ENCODE results near the gene CCR9. TPM values are rescaled to one million over a fixed set of nuclear protein-coding genes. Genes with fewer than 3 reads are reported as not detected.

CCR9 gene
- total and polyA plus RNA-seq, 10 of the 15 experiments (the other 5 are each of a cell fraction or from before 2014, with no cell fraction given): 0.05 to 3.9 (median 2.4) TPM

GRCh38 chr3:45940004-45940780, 53.8 kb downstream of the CCR9 start (continued):
- no peak for TF ChIP-seq TCF12 (IDR thresholded peaks at IDR 0.05; ENCODE audit: low read depth, low read length)

GRCh38 chr3:45940781-45941365, 54.5 kb downstream of the CCR9 start:
- no peak for FAIRE-seq
- Histone ChIP-seq H4K20me1 (ENCODE audit: control insufficient read depth, insufficient read depth) (no peaks in the 10 kb centered on the region), H3K9me3 (replicated peaks; ENCODE audit: control insufficient read depth, insufficient read depth, low read length) (no peaks in the 10 kb centered on the region; the same call in 2 of the 3 replicates), H3K4me2 (ENCODE audit: control insufficient read depth, insufficient read depth) (no peak overlapping the region), H3K4me1 (ENCODE audit: control insufficient read depth, insufficient read depth, low read length) (peaks cover 7% of the 10 kb centered on the region), H3K79me2 (ENCODE audit: control insufficient read depth, insufficient read depth, low read length) (no peaks in the 10 kb centered on the region), H3K4me3 (no peak overlapping the region), H3K9ac (ENCODE audit: control insufficient read depth, insufficient read depth, low read length) (no peak overlapping the region), H3K27me3 (replicated peaks in 1 of 2; ENCODE audit: control insufficient read depth in 2 of 2, insufficient read depth in 2 of 2, low read length in 1 of 2) (no peaks in the 10 kb centered on the region), H3K36me3 (ENCODE audit: control insufficient read depth in 2 of 2, insufficient read depth in 2 of 2, low read length in 1 of 2) (peaks cover 1 to 4% of the 10 kb centered on the region in 2 experiments; a peak in 3 of 4 replicates), H3K27ac (ENCODE audit: control insufficient read depth, insufficient read depth) (no peak overlapping the region), H2AFZ (ENCODE audit: control insufficient read depth, low read depth, low read length) (no peak overlapping the region)
- ChIA-PET POLR2A (interaction anchor here (4.5 kb wide), 1 partner anchor 136 kb away, joined by 29 read pairs; no protein-coding TSS in a partner anchor), RAD21 (ENCODE audit: unreplicated experiment) (interaction anchor here (0.6 to 6.8 kb wide), 11 partner anchors 12 to 900 kb away, joined by 3 to 213 read pairs (median 4); partner anchors contain the start of gene FYCO1), SMC1A (ENCODE audit: uncharacterized antibody, unreplicated experiment) (interaction anchor here (1.0 to 21.6 kb wide), 8 partner anchors 17 to 179 kb away, joined by 3 to 523 read pairs (median 13); partner anchors contain the start of gene FYCO1), CTCF (interaction anchor here (0.7 to 9.0 kb wide), 10 partner anchors 10 to 429 kb away, joined by 3 to 478 read pairs (median 18); partner anchors contain the start of genes CCR1, CCR5 and FYCO1)
- intact Hi-C loops (cut with micrococcal nuclease; ENCODE audit: unreplicated experiment) (no loop called here), in situ Hi-C loops (cut with MboI) (loop anchor here (5.0 to 10.0 kb wide), 2 partner anchors 136 to 274 kb away; no protein-coding TSS in a partner anchor)
- no peak for ATAC-seq
- 89% methylated on average over 6 of the region's 6 CpGs for WGBS (ENCODE audit: insufficient coverage, insufficient replicate concordance, low lambda C conversion rate, missing lambda C conversion rate)
- BruUV-seq (replicated peaks): no TSS peak
- no peak for DNase-seq (ENCODE audit: low read depth, low spot score)
- no peak for TF ChIP-seq ZBED1 (IDR thresholded peaks at IDR 0.05; ENCODE audit: borderline replicate concordance)
- no peak for TF ChIP-seq ZNF24 (IDR thresholded peaks at IDR 0.05)
- TF ChIP-seq NFXL1 (IDR thresholded peaks at IDR 0.05; ENCODE audit: borderline replicate concordance): no peak
- TF ChIP-seq CEBPZ (IDR thresholded peaks at IDR 0.05; ENCODE audit: low read depth, low read length): no peak
- no peak for TF ChIP-seq NRF1 (conservative IDR thresholded peaks at IDR 0.05; ENCODE audit: low read depth, low read length)
- TF ChIP-seq SREBF1 (IDR thresholded peaks at IDR 0.05; ENCODE audit: low read length): no peak
- no peak for TF ChIP-seq CBX5 (IDR thresholded peaks at IDR 0.05; ENCODE audit: low read depth)
